Type B pancreatic cell (in vitro differentiated cells): Measurements from ENCODE around the gene OSBPL5. TPM values are rescaled to one million over a fixed set of nuclear protein-coding genes. Genes with fewer than 3 reads are reported as not detected.
"Not testable (repeated sequence)": the region's sequence is repeated elsewhere in the genome, so short reads cannot be mapped to it uniquely, and the experiment has no call there.

ENCODE experiments used
- DNase-seq: peaks from one replicate; pipeline ENCODE4 v3.0.0; 2021; ENCODE audit warnings: mixed read lengths; ENCODE audit not compliant: unreplicated experiment; ENCODE audit errors: extremely low spot score
- H3K27ac Mint-ChIP-seq: 2 replicates; pipeline ENCODE4 v1.8.0; 2021; ENCODE audit warnings: mild to moderate bottlenecking, mixed read lengths
- H3K27me3 Mint-ChIP-seq: 2 replicates; pipeline ENCODE4 v1.8.0; 2021; ENCODE audit warnings: mixed read lengths
- H3K36me3 Mint-ChIP-seq: 2 replicates; pipeline ENCODE4 v1.8.0; 2021; ENCODE audit warnings: mixed read lengths
- H3K4me1 Mint-ChIP-seq: one replicate; pipeline ENCODE4 v1.8.0; 2021; ENCODE audit warnings: mixed read lengths; ENCODE audit not compliant: unreplicated experiment
- H3K4me3 Mint-ChIP-seq: 2 replicates; pipeline ENCODE4 v1.8.0; 2021; ENCODE audit warnings: mild to moderate bottlenecking, mixed read lengths
- H3K9me3 Mint-ChIP-seq: 2 replicates; pipeline ENCODE4 v1.8.0; 2021; ENCODE audit warnings: mixed read lengths
- CTCF ChIP-seq: fragments of 200-600 bp; sonication (generic); conservative IDR thresholded peaks from 2 replicates; pipeline ENCODE4 v1.5.0; 2021; ENCODE audit warnings: antibody characterized with exemption, mild to moderate bottlenecking
- total RNA-seq: library from RNA; stranded (reverse); gene quantifications from 2 replicates; pipeline ENCODE4 v1.2.1, GENCODE V29; 2021; ENCODE audit warnings: low replicate concordance

The OSBPL5 gene
- total RNA-seq, 1 donor from 2014 or later = 33.1 TPM

- Mint-ChIP-seq H3K27ac (no peak overlapping the region), H3K27me3 (no peaks in the 10 kb centered on the region), H3K4me3 (no peak overlapping the region), H3K36me3 (no peaks in the 10 kb centered on the region), H3K9me3 (no peaks in the 10 kb centered on the region), H3K4me1 (peaks cover 5% of the 10 kb centered on the region)
- no peak for DNase-seq
- no peak for TF ChIP-seq CTCF
Observed at GRCh38 chr11:3073029-3073435, 92.1 kb downstream of the OSBPL5 start.

DNA sequence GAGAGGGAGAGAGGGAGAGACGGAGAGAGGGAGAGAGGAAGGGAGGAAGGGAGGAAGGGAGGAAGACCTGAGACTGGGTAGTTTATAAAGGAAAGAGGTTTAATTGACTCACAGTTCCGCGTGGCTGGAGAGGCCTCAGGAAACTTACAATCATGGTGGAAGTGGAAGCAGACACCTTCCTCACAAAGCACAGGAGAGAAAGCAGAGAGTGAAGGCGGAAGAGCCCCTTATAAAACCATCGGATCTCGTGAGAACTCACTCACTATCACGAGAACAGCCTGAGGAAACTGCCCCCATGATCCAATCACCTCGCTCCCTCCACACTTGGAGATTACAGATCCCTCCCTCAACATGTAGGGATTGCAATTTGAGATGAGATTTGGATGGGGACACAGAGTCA is 95.7 kb downstream of the OSBPL5 start:
- no peak for DNase-seq
- no peak for TF ChIP-seq CTCF
- no peak overlapping the region for H3K4me3 Mint-ChIP-seq
- H3K4me1 Mint-ChIP-seq = peaks cover 5% of the 10 kb centered on the region
- H3K27ac Mint-ChIP-seq = no peak overlapping the region
- no peaks in the 10 kb centered on the region for H3K27me3 Mint-ChIP-seq
- no peaks in the 10 kb centered on the region for H3K36me3 Mint-ChIP-seq
- no peaks in the 10 kb centered on the region for H3K9me3 Mint-ChIP-seq

- H3K27ac Mint-ChIP-seq, H3K4me3 Mint-ChIP-seq, H3K9me3 Mint-ChIP-seq, H3K27me3 Mint-ChIP-seq, H3K36me3 Mint-ChIP-seq, DNase-seq, H3K4me1 Mint-ChIP-seq: not testable (repeated sequence)
Observed at GRCh38 chr11:3066308-3066707, 98.8 kb downstream of the OSBPL5 start.

DNA sequence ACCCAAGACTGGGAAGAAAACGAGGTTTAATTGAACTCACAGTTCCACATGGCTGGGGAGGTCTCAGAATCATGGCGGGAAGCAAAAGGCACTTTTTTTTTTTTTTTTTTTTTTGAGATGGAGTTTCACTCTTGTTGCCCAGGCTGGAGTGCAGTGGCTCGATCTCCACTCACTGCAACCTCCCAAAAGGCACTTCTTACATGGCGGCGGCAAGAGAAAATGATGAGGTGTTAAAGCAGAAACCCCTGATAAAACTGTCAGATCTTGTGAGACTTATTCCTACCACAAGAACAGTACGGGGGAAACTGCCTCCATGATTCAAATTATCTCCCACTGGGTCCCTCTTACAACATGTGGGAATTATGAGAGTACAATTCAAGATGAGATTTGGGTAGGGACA is 100.4 kb downstream of the OSBPL5 start:
- H3K4me3 Mint-ChIP-seq, H3K36me3 Mint-ChIP-seq, H3K9me3 Mint-ChIP-seq, H3K27me3 Mint-ChIP-seq, H3K27ac Mint-ChIP-seq, H3K4me1 Mint-ChIP-seq, DNase-seq: not testable (repeated sequence)

- H3K36me3 Mint-ChIP-seq, H3K9me3 Mint-ChIP-seq, H3K27me3 Mint-ChIP-seq, H3K4me3 Mint-ChIP-seq, H3K27ac Mint-ChIP-seq, DNase-seq, H3K4me1 Mint-ChIP-seq: not testable (repeated sequence)
Observed at GRCh38 chr11:3063876-3064275, 101.2 kb downstream of the OSBPL5 start.

GRCh38 chr11:3063432-3063831 is 101.7 kb downstream of the OSBPL5 start:
- H3K4me1 Mint-ChIP-seq, H3K9me3 Mint-ChIP-seq, H3K36me3 Mint-ChIP-seq, DNase-seq, H3K27me3 Mint-ChIP-seq, H3K4me3 Mint-ChIP-seq, H3K27ac Mint-ChIP-seq: not testable (repeated sequence)

GRCh38 chr11:3060436-3061025 is 104.6 kb downstream of the OSBPL5 start:
- H3K4me3 Mint-ChIP-seq = no peak overlapping the region
- H3K27ac Mint-ChIP-seq = no peak overlapping the region
- no peaks in the 10 kb centered on the region for H3K9me3 Mint-ChIP-seq
- TF ChIP-seq CTCF = no peak
- H3K4me1 Mint-ChIP-seq = peaks cover 13% of the 10 kb centered on the region
- no peak for DNase-seq
- H3K27me3 Mint-ChIP-seq = peaks cover 4% of the 10 kb centered on the region
- no peaks in the 10 kb centered on the region for H3K36me3 Mint-ChIP-seq
